Putamen (tissue), 1 donor: ENCODE data around the gene FIBP.

ENCODE experiments used
- DNase-seq: peaks from one replicate; pipeline ENCODE4 v3.0.0-alpha.2; 2016; ENCODE audit warnings: low spot score

FIBP gene

DNA sequence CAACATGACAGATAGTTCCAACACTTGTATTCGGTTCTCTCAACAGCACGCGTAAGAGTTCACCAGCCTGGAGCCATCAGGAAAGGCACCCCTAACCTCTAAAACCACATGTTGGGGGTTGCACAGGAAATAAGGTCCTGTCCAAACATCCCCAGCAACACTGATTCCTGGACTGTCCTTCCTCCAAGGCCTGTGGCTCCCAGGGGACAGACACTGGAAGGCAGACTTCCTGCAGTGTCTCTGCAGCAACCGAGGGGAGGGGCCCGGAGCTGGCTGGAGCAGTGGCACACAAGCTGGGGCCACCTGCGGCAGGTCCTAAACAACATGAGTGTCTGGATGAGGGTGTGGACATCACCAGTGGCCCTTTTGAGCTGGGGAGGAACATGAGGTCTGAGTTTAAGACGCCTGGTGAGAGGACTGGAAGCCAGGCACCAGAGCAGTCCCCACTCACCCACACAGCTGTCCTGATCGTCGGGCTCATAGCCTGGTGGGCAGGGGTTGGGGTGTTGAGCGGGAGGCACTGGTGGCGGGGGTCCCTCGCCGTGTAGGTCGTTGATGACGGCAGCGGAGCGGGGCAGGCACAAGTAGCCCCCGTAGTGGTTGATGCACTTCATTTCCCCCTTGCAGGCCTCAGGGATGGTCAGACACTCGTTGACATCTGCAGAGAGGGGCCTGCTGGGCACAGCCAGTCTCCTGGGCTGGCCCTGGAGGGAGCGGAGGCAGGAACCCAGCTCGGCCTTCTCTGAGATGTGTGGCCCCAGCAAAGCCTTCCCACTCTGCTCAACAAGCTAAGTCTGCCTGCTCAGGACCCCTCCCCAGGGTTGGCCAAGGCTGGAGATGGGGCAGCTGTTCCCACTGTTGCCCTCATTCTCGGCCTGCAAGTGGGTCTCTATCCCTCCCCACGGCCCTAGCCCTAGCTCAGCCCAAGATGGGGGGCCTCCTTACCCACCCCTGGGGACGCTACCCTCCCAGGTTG, 17.3 kb downstream of the FIBP start:
- DNase-seq, result no peak

DNA sequence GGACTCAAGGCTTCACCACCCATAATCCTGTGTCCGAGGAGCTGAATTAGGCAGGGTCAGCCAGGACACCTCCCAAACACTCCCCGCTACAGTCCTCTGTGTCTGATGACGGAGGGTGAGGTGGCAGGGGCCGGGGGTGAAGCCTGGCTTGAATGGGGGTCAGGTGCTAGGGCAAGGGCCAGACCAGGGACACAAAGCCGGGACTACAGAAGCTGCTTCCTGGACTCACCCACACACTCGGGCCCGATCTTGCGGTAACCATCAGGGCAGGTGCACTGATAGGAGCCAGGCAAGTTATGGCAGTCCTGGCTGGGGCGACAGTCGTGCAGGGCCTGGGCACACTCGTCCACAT, 18.0 kb downstream of the FIBP start:
- no peak for DNase-seq

DNA sequence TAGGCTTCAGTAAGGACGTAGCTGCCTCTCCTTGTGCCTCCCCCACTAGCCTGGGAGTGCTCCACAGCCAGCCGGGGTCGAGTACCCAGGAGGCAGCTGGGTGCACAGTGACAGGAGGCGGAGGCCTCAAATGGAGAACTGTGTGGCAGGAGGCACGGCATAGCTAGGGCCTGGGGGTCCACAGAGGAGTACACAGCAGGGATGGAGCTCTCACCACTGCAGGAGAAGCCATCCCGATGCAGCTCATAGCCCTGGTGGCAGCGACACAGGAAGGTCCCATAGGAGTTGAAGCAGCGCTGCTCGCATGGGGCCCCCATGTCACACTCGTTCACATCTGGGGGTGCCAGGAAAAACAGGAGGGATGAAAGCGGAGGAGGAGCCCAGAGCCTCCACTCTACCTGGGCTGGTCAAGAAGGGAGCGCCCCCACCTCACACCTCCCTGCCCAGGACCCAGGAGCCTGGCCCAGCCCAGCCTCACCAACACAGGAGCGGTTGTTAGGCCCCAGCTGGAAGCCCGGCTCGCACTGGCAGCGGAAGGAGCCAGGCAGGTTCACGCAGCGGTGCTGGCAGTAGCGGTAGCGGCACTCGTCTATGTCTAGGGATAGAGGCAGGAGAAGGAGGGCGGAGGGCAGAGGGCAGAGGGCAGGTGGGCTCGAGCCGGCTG, 18.5 kb downstream of the FIBP start:
- DNase-seq, result no peak

DNA sequence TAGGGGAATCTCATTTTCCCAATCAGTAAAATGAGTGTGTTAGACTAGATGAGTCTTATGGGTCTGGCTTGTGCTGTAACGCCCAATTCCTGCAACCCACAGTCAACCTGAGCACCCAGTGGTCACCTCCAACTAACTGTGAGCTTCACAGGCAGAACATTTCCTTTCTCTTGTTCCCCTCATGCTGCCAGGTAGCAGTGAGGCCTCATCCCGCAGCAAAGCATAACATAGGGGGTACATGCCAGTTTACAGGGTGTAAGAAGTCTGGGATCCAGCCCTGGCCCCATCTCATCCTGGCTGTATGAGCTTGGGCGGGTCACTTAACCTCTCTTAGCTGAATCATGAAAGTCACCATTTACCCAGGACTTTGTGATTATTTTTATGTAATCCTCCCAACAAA, 19.4 kb downstream of the FIBP start:
- no peak for DNase-seq

DNA sequence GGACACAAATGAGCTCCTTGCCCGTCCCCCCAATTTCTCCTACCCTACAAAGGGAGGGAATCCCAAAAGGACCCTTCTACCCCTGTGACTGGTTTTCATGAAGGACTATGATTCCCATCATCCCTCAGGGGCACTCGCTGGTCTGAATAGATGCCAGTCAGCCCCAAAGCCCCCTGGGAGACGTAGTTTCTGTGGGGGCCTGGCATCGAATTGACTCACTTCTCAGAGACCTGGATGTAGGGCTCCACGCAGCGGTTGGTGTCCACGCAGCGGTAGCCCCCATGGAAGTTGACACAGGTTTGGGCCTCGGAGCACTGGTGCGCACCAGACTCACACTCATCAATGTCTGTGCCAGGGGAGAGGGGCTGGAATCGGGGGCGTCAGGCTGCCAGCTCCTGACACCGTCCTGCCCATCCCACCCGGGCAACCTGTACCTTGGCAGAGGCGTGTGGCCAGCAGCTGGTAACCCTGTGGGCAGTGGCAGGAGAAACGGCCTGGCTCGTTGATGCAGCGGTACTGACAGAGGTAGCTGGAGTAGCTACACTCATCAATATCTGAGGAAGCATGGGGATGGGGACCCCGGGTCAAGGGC, 20.1 kb downstream of the FIBP start:
- DNase-seq, result no peak

GRCh38 chr11:65867284-65868071, 20.8 kb downstream of the FIBP start:
- no peak for DNase-seq

DNA sequence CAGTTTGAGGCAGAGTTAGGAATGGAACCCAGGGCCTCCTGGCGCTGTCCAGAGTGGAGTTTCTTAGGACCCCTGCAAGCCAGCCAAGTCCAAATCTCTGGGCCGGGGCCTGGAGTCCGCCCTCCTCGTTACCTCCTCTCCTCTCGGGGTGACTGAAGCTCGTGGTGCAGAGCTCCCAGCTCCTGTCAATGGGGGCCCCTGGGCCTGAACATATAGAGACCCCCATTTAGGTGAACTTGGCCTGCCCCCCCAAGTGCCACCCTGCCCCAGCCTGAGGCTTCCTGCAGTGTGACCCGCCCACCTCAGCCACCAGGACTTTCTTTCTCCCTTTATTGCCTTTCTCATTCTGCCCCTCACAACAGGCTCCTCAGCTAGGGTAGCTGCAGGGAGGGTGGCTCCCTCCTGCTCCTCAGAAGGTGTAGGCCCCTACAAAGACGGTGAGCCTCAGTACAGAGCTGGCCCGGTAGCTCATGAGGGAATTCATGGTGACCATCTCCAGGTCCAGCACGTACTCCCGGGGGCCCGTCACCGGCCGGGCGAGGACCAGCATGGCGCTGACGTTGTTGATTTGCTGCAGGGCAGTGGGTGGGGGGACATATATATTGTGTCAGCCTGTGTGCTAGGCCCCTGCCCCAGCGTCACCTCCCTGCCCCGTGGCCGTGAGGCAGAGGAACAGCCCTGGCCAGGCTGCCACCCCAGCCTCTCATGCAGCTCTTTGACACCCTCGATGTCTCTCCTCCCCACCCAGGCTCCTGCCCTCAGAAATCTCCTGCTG, 21.6 kb downstream of the FIBP start:
- DNase-seq, result no peak

- no peak for DNase-seq
Measured at GRCh38 chr11:65865550-65866172, 22.6 kb downstream of the FIBP start.

GRCh38 chr11:65864706-65865471, 23.4 kb downstream of the FIBP start:
- no peak for DNase-seq

GRCh38 chr11:65863889-65864705, 24.2 kb downstream of the FIBP start:
- no peak for DNase-seq

- DNase-seq, result no peak
Measured at GRCh38 chr11:65862941-65863888, 25.1 kb downstream of the FIBP start.

GRCh38 chr11:65862191-65862735, 26.0 kb downstream of the FIBP start:
- DNase-seq, result no peak

DNA sequence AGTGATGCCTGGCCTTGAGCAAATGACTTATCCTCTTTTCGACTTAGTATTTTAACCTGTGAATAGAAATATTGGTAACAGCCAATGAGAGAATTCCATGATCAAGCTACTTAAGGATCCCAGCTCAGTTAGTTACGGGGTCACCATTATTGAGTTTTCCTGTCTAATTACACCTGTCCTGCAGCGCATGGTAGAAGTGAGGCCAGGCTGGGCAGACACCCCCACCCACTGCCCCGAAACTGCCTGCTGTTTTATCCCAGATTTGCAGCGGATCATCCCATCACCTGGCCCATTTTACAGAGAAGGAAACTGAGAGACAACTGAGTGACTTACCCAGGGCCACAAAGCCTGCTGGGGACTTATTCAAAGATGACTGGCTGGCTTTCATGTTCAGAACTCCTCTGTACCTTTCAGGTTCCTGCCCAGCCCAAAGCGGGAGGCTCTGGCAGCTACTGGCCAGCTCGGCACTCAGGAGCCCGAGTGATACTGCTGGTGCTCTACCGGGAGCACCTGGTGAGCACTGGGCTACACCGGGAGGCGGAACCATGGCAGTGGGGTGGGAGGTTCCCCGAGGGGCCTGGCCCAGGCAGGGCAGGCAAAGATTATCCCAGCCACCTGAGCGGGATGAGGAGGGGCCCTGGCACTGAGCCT, 26.6 kb downstream of the FIBP start:
- no peak for DNase-seq

DNA sequence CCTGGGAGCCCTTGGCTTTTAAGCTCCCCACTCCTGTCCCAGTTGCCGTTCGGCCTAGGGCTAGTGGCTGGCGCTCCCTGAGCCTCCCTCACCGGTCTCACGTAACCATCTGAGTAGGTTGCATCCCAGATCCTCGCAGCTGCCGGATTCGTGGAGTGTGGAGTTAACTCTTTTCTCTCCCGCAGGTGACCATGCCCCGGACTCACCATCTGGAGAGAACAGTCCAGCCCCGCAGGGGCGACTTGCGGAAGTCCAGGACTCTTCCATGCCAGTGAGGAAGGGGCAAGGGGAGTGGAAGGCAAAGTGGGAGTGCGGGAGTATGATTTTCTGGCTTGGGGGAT, 27.1 kb downstream of the FIBP start:
- no peak for DNase-seq

DNA sequence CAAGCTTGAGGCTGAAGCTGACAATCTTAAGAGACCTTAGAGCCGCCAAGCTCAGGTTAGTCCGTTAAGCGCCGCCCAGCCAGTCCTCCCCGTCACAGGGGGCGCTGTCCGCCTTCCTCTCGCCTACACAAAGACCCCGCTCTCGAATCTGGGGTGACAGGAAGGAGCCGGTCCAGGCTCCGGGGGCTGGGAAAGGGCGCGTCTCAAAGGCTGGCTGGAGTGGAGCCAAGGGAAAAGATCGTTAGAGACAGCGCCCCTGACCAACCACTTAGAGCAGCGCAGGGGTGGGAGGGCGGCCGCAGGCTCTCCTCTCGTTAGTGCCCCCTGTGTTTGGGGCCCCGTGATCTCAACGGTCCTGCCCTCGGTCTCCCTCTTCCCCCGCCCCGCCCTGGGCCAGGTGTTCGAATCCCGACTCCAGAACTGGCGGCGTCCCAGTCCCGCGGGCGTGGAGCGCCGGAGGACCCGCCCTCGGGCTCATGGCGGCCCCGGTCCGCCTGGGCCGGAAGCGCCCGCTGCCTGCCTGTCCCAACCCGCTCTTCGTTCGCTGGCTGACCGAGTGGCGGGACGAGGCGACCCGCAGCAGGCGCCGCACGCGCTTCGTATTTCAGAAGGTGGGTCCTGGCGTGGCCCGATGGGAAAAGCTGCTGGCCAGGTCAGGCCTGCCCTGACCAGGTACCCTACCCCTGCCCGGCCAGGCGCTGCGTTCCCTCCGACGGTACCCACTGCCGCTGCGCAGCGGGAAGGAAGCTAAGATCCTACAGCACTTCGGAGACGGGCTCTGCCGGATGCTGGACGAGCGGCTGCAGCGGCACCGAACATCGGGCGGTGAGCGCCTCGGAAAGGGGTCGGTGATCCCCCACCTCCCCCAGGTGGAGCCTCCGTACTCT, 27.8 kb downstream of the FIBP start, which contains the start of gene MUS81:
TSS of gene MUS81 (plus strand) at position 156 of the 887 bp plus-strand sequence. CDS start at position 477, 321 bp downstream.
- DNase-seq, result peak; percentile 92

DNA sequence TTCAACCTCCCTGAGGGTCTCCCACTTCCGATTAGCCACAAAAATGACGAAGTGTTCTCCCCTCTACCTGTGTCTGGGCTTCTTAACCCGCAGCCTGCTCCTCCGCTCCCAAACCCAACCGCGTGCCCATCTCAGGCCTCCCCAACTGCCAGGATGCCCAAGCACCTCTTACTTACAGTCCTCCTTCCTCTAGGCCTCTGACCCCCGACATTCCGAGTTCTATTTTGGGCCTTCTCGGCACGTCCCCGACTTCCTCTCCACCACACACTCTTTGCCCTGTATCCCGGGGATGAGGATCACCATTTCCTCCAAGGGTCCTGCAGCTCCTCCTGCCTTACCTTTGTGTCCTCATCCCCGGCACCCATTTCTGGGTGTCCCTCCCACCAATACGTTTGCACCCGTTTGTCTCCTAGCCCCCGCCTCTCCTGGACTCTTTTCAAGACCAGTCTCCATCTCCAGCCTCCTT, 28.4 kb downstream of the FIBP start:
- DNase-seq, result no peak
